ENCODE data around the gene MSLN.

DNA sequence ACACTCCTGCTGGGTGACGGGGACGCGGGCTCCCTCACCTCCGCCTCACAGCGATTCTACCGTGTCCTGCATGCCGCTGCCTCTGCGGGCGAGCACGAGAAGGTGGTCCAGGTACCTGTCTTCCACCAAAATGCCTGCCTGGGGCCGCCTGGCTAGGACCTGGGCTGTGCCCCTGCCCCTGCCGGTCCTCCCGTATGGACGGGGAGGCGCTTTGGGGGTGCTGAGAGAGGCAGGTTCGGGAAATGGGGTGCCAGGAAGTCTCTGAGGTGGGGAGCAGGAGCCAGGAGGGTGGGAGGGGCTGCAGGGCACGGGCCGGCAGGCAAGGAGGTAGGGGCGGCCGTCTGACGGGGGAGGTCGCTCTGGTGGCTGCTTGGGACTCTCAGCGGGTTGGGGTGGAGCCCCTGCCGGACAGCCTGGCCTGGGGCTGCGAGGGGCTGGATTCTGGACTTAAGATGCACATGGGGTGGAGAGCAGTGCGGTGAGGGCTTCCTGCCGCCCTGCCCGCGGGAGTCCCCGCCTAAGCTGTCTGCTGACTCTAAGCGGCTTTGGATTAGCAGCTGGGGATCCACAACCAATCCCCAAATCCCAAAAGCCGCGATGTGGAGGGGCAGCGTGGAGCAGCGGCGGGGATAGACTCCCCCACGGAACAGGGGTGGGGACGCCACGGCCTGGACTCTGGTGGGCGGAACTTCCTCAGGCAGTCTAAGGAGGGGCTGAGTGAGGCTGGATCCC is 33.7 kb downstream of the MSLN start:
- TF ChIP-seq, protein P1, sequence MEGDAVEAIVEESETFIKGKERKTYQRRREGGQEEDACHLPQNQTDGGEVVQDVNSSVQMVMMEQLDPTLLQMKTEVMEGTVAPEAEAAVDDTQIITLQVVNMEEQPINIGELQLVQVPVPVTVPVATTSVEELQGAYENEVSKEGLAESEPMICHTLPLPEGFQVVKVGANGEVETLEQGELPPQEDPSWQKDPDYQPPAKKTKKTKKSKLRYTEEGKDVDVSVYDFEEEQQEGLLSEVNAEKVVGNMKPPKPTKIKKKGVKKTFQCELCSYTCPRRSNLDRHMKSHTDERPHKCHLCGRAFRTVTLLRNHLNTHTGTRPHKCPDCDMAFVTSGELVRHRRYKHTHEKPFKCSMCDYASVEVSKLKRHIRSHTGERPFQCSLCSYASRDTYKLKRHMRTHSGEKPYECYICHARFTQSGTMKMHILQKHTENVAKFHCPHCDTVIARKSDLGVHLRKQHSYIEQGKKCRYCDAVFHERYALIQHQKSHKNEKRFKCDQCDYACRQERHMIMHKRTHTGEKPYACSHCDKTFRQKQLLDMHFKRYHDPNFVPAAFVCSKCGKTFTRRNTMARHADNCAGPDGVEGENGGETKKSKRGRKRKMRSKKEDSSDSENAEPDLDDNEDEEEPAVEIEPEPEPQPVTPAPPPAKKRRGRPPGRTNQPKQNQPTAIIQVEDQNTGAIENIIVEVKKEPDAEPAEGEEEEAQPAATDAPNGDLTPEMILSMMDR (conservative IDR thresholded peaks at IDR 0.05) = no peak
- no peak for TF ChIP-seq ZFX (IDR thresholded peaks at IDR 0.05)
